IMR-90 (cell line): ENCODE data around the gene WNT6. TPM values are rescaled to one million over a fixed set of nuclear protein-coding genes. Genes with fewer than 3 reads are reported as not detected.

Source experiments
- MAZ ChIP-seq: IDR thresholded peaks from 2 replicates; pipeline ENCODE4 v1.6.1; 2012; ENCODE audit warnings: low read depth, mild to moderate bottlenecking, low read length, improper control_type of control experiment, moderate library complexity, borderline replicate concordance
- NFE2L2 ChIP-seq: fragments of 150-350 bp; IDR thresholded peaks from 2 replicates; pipeline ENCODE4 v1.6.1; 2016; ENCODE audit warnings: low read depth, mild to moderate bottlenecking, low read length
- POLR2A ChIP-seq: IDR thresholded peaks from 2 replicates; pipeline ENCODE4 v1.6.1; 2012; ENCODE audit warnings: mild to moderate bottlenecking, low read depth, low read length
- RAD21 ChIP-seq: IDR thresholded peaks from 2 replicates; pipeline ENCODE4 v1.6.1; 2012; ENCODE audit warnings: low read length, improper control_type of control experiment
- RCOR1 ChIP-seq: IDR thresholded peaks from 2 replicates; pipeline ENCODE4 v1.6.1; 2012; ENCODE audit warnings: mild to moderate bottlenecking, low read length, improper control_type of control experiment; ENCODE audit not compliant: insufficient replicate concordance
- SMC3 ChIP-seq: fragments of 150-350 bp; IDR thresholded peaks from 2 replicates; pipeline ENCODE4 v1.6.1; 2016; ENCODE audit warnings: low read depth, mild to moderate bottlenecking, antibody characterized with exemption, low read length, moderate library complexity
- polyA plus RNA-seq, 3 experiments: library from polyadenylated mRNA; depleted of rRNA; stranded (reverse); fragments of >200 nt; gene quantifications; 2 replicates each; pipeline ENCODE4 v1.2.3, GENCODE V29; 2012; ENCODE audit warnings: low replicate concordance in 1 of 3
- total RNA-seq: library from RNA; depleted of rRNA; stranded (reverse); fragments of >200 nt; gene quantifications from 2 replicates; pipeline ENCODE4 v1.2.3, GENCODE V29; 2012
- TF ChIP-seq, protein P1 (sequence below): fragments of 150-350 bp; IDR thresholded peaks from 2 replicates; pipeline ENCODE4 v1.6.1; 2016; ENCODE audit warnings: low read depth, mild to moderate bottlenecking, low read length, moderate library complexity, borderline replicate concordance

WNT6 gene
- total and polyA plus RNA-seq, 2 of the 4 experiments (the other 2 are of a cell fraction), result not detected

DNA sequence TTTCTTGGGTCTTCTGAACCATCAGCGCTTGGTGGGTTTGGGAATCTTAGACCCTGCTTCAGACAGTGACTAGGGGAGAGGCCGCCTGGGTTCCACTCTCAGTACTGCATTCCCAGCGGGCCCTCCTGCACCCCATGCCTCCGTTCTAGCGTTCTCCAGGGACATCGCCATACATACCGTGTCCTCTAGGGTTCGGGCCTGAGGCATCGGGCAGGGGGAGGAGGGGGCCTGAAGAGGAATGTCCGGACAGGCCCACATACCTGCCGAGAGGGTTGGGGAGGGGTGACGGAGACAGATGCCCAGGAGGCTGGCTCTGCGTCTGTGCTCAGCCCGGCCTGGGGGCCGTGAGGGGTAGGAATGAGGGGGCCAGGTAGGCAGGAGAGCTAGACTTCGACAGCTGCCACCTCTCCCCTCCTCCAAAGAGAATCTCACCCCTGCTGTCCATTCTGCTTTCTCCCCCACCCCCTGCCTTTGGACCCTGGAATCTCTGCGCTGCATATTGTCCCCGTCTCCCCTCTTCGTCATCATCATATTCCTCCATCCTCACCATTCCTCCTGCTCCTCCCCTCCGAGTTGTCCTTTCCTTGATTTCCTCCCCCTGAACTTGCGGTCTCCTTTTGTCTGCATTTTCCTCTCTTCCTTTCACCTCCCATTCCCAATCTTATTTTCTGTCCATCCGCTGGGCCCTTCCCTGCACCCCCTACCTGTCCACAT is 13.2 kb downstream of the WNT6 start (continued):
- TF ChIP-seq, protein P1, sequence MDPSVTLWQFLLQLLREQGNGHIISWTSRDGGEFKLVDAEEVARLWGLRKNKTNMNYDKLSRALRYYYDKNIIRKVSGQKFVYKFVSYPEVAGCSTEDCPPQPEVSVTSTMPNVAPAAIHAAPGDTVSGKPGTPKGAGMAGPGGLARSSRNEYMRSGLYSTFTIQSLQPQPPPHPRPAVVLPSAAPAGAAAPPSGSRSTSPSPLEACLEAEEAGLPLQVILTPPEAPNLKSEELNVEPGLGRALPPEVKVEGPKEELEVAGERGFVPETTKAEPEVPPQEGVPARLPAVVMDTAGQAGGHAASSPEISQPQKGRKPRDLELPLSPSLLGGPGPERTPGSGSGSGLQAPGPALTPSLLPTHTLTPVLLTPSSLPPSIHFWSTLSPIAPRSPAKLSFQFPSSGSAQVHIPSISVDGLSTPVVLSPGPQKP, result no peak
- TF ChIP-seq MAZ (no peak), SMC3 (no peak), RCOR1 (no peak), NFE2L2 (no peak), POLR2A (no peak), RAD21 (no peak)
